ENCODE data around the gene USP3. TPM values are rescaled to one million over a fixed set of nuclear protein-coding genes. Genes with fewer than 3 reads are reported as not detected.
A peak's percentile ranks its signal among the peaks of the same experiment; 100 is the strongest.

The USP3 gene
- polyA plus RNA-seq, 4 donors = 24.7 to 36.1 (median 28.9) TPM

- Histone ChIP-seq H3K27me3 (ENCODE audit: control insufficient read depth in 3 of 3, insufficient read depth in 3 of 3, low read length in 3 of 3) (no peaks in the 10 kb centered on the region), H3K36me3 (ENCODE audit: control insufficient read depth in 3 of 3, insufficient read depth in 2 of 3, low read depth in 1 of 3, low read length in 3 of 3) (no peaks in the 10 kb centered on the region), H3K9me3 (ENCODE audit: control insufficient read depth in 2 of 2, insufficient read depth in 1 of 2, low read depth in 1 of 2, low read length in 1 of 2) (no peaks in the 10 kb centered on the region), H3K4me3 (ENCODE audit: low read depth in 1 of 3, low read length in 3 of 3) (no peak overlapping the region), H3K27ac (ENCODE audit: low read depth in 1 of 3, low read length in 2 of 3) (peak overlapping the region in 2 of 3 donors; percentile 24 to 75), H3K4me1 (ENCODE audit: control insufficient read depth in 3 of 3, insufficient read depth in 2 of 3, low read depth in 1 of 3, low read length in 2 of 3) (peaks cover 2 to 25% (median 13%) of the 10 kb centered on the region in 3 donors)
- DNase-seq (peak in 1 of 2 donors; percentile 63), FAIRE-seq (no peak)
- WGBS, 3 donors = 54 to 74% (median 57%) methylated on average over 8 of the region's 8 CpGs
Observed at GRCh38 chr15:63497642-63498467, 6.5 kb upstream of the USP3 start.

DNA sequence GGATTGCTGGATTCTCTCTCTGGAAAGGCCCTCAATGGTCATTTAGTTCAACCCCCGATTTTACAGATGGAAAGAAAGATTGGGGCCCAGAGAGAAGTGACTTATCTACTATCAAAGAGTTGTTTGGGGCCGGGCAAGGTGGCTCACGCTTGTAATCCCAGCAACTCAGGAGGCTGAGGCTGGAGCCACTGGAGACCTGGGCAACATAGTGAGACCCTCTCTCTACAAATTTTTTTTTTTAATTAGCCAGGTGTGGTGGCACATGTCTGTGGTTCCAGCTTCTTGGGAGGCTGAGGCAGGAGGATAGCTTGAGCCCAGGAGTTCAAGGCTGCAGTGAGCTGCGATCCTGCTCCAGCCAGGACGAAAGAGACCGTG is 5.2 kb upstream of the USP3 start:
- Histone ChIP-seq H3K4me1 (ENCODE audit: control insufficient read depth in 3 of 3, insufficient read depth in 2 of 3, low read depth in 1 of 3, low read length in 2 of 3) (peaks cover 2 to 34% (median 13%) of the 10 kb centered on the region in 3 donors), H3K27ac (ENCODE audit: low read depth in 1 of 3, low read length in 2 of 3) (peak overlapping the region in 1 of 3 donors; percentile 19), H3K27me3 (ENCODE audit: control insufficient read depth in 3 of 3, insufficient read depth in 3 of 3, low read length in 3 of 3) (no peaks in the 10 kb centered on the region), H3K36me3 (ENCODE audit: control insufficient read depth in 3 of 3, insufficient read depth in 2 of 3, low read depth in 1 of 3, low read length in 3 of 3) (no peaks in the 10 kb centered on the region), H3K4me3 (ENCODE audit: low read depth in 1 of 3, low read length in 3 of 3) (no peak overlapping the region), H3K9me3 (ENCODE audit: control insufficient read depth in 2 of 2, insufficient read depth in 1 of 2, low read depth in 1 of 2, low read length in 1 of 2) (no peaks in the 10 kb centered on the region)
- DNase-seq (no peak), FAIRE-seq (no peak)
- 88 to 90% (median 88%) methylated on average over 6 of the region's 6 CpGs for WGBS, 3 donors

DNA sequence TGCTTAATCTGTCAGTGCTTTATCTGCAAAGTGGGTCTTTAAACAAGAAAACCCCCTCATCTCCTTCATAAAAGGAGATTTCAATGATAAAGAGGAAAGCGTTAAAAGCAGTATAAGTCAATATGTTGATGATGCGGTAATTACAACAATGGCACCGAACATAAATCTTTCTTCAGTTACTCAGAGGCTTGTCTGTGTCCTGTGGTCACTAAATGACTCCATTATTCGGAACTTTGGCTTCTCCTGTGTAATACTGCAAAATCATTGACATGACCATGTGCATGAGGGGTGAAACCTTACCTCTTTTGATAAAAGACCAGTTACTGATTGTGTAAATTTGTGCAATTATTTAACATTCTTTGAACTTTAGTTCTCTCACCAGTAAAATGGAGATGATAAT is 4.8 kb upstream of the USP3 start:
- H3K27me3 ChIP-seq (ENCODE audit: control insufficient read depth in 3 of 3, insufficient read depth in 3 of 3, low read length in 3 of 3) = no peaks in the 10 kb centered on the region
- no peak overlapping the region for H3K27ac ChIP-seq (ENCODE audit: low read depth in 1 of 3, low read length in 2 of 3)
- no peak for FAIRE-seq
- H3K36me3 ChIP-seq (ENCODE audit: control insufficient read depth in 3 of 3, insufficient read depth in 2 of 3, low read depth in 1 of 3, low read length in 3 of 3) = no peaks in the 10 kb centered on the region
- no peak overlapping the region for H3K4me3 ChIP-seq (ENCODE audit: low read depth in 1 of 3, low read length in 3 of 3)
- peaks cover 2 to 34% (median 13%) of the 10 kb centered on the region in 3 donors for H3K4me1 ChIP-seq (ENCODE audit: control insufficient read depth in 3 of 3, insufficient read depth in 2 of 3, low read depth in 1 of 3, low read length in 2 of 3)
- WGBS, 3 donors = 88 to 91% (median 89%) methylated on average over 4 of the region's 4 CpGs
- no peak for DNase-seq
- no peaks in the 10 kb centered on the region for H3K9me3 ChIP-seq (ENCODE audit: control insufficient read depth in 2 of 2, insufficient read depth in 1 of 2, low read depth in 1 of 2, low read length in 1 of 2)

DNA sequence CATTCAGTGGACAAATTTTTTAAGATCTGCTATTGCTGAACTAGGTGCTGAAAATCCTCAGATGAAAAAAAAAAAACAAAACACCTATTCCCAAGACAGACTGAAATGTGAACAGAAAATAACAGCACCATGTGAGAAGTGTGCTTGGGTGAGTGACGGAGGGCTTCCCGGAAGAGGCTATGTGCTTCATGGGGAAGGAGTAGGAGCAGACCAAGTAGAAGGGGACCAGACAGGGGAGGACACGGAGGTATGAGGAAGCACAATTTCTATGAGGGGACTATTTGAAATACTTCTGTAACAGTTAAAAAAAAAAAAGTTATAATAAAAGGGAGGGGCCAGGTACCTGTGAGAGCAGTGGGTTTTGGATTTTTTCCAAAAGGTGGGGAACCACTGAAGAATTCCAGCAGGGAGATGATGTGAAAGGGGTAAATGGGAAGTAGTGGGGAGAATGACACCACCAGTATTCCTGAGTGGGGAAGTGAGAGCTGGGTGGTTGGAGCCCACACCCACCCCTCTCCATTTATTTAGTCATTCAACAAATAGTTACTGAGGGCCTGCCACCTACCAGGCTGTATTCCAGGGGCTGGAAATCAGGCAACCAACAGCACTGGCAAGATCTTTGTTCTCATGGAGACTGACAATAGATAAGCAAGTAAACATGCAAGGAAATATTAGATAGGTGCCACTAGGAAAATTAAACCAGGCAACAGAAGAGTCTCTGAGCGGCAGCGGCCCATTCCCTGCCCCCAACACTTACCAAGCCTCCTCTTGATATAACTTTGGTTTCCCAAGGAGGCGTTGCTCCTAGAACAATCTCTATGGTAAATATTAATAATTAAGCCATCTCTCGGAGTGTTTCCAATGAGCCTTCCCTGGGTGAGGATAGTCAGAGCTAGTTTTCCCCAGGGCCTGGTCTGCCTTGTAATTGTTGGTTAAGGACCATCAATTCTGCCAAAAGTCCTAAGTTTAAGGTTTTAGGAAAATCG is 3.8 kb upstream of the USP3 start:
- H3K27ac ChIP-seq (ENCODE audit: low read depth in 1 of 3, low read length in 2 of 3) = peak overlapping the region; percentile 75 to 99 (median 98)
- H3K4me1 ChIP-seq (ENCODE audit: control insufficient read depth in 3 of 3, insufficient read depth in 2 of 3, low read depth in 1 of 3, low read length in 2 of 3) = peaks cover 2 to 34% (median 13%) of the 10 kb centered on the region in 3 donors
- H3K4me3 ChIP-seq (ENCODE audit: low read depth in 1 of 3, low read length in 3 of 3) = peak overlapping the region in 1 of 3 donors; percentile 22
- no peaks in the 10 kb centered on the region for H3K27me3 ChIP-seq (ENCODE audit: control insufficient read depth in 3 of 3, insufficient read depth in 3 of 3, low read length in 3 of 3)
- peak; percentile 76 to 86 for DNase-seq
- FAIRE-seq = no peak
- no peaks in the 10 kb centered on the region for H3K9me3 ChIP-seq (ENCODE audit: control insufficient read depth in 2 of 2, insufficient read depth in 1 of 2, low read depth in 1 of 2, low read length in 1 of 2)
- 38 to 52% (median 38%) methylated on average over 8 of the region's 8 CpGs for WGBS, 3 donors
- H3K36me3 ChIP-seq (ENCODE audit: control insufficient read depth in 3 of 3, insufficient read depth in 2 of 3, low read depth in 1 of 3, low read length in 3 of 3) = no peaks in the 10 kb centered on the region

- Histone ChIP-seq H3K4me3 (ENCODE audit: low read depth in 1 of 3, low read length in 3 of 3) (peak overlapping the region in 2 of 3 donors; percentile 13 to 22), H3K27ac (ENCODE audit: low read depth in 1 of 3, low read length in 2 of 3) (peak overlapping the region; percentile 75 to 99 (median 98)), H3K27me3 (ENCODE audit: control insufficient read depth in 3 of 3, insufficient read depth in 3 of 3, low read length in 3 of 3) (no peaks in the 10 kb centered on the region), H3K9me3 (ENCODE audit: control insufficient read depth in 2 of 2, insufficient read depth in 1 of 2, low read depth in 1 of 2, low read length in 1 of 2) (no peaks in the 10 kb centered on the region), H3K36me3 (ENCODE audit: control insufficient read depth in 3 of 3, insufficient read depth in 2 of 3, low read depth in 1 of 3, low read length in 3 of 3) (no peaks in the 10 kb centered on the region), H3K4me1 (ENCODE audit: control insufficient read depth in 3 of 3, insufficient read depth in 2 of 3, low read depth in 1 of 3, low read length in 2 of 3) (peaks cover 2 to 39% (median 15%) of the 10 kb centered on the region in 3 donors)
- DNase-seq (peak; percentile 66 to 86), FAIRE-seq (no peak)
- WGBS, 3 donors = 7 to 11% (median 8%) methylated on average over 21 of the region's 21 CpGs
Observed at GRCh38 chr15:63501256-63502089, 2.9 kb upstream of the USP3 start.

- Histone ChIP-seq H3K4me1 (ENCODE audit: control insufficient read depth in 3 of 3, insufficient read depth in 2 of 3, low read depth in 1 of 3, low read length in 2 of 3) (peaks cover 5 to 45% (median 22%) of the 10 kb centered on the region in 3 donors), H3K4me3 (ENCODE audit: low read depth in 1 of 3, low read length in 3 of 3) (no peak overlapping the region), H3K36me3 (ENCODE audit: control insufficient read depth in 3 of 3, insufficient read depth in 2 of 3, low read depth in 1 of 3, low read length in 3 of 3) (no peaks in the 10 kb centered on the region), H3K27ac (ENCODE audit: low read depth in 1 of 3, low read length in 2 of 3) (peak overlapping the region; percentile 98 to 99 (median 98)), H3K27me3 (ENCODE audit: control insufficient read depth in 3 of 3, insufficient read depth in 3 of 3, low read length in 3 of 3) (no peaks in the 10 kb centered on the region), H3K9me3 (ENCODE audit: control insufficient read depth in 2 of 2, insufficient read depth in 1 of 2, low read depth in 1 of 2, low read length in 1 of 2) (no peaks in the 10 kb centered on the region)
- 68 to 70% (median 70%) methylated on average over 15 of the region's 15 CpGs for WGBS, 3 donors
- peak; percentile 25 to 33 for DNase-seq
- FAIRE-seq = no peak
Observed at GRCh38 chr15:63502137-63502766, 2.1 kb upstream of the USP3 start.

- Histone ChIP-seq H3K27me3 (ENCODE audit: control insufficient read depth in 3 of 3, insufficient read depth in 3 of 3, low read length in 3 of 3) (no peaks in the 10 kb centered on the region), H3K27ac (ENCODE audit: low read depth in 1 of 3, low read length in 2 of 3) (peak overlapping the region; percentile 98 to 99 (median 98)), H3K36me3 (ENCODE audit: control insufficient read depth in 3 of 3, insufficient read depth in 2 of 3, low read depth in 1 of 3, low read length in 3 of 3) (no peaks in the 10 kb centered on the region), H3K9me3 (ENCODE audit: control insufficient read depth in 2 of 2, insufficient read depth in 1 of 2, low read depth in 1 of 2, low read length in 1 of 2) (no peaks in the 10 kb centered on the region), H3K4me3 (ENCODE audit: low read depth in 1 of 3, low read length in 3 of 3) (peak overlapping the region; percentile 24 to 98 (median 66)), H3K4me1 (ENCODE audit: control insufficient read depth in 3 of 3, insufficient read depth in 2 of 3, low read depth in 1 of 3, low read length in 2 of 3) (peaks cover 7 to 45% (median 22%) of the 10 kb centered on the region in 3 donors)
- FAIRE-seq (no peak), DNase-seq (peak; percentile 95 to 98)
- 7 to 11% (median 11%) methylated on average over 34 of the region's 34 CpGs for whole genome bisulfite sequencing, 3 donors
Observed at GRCh38 chr15:63502843-63503738, 1.3 kb upstream of the USP3 start.
